Activated CD8-positive, alpha-beta memory T cell treated with anti-CD3 and anti-CD28 coated beads, Interleukin-2, amount 10 ng/mL, durations not matched to agents 7 days and 5 days (primary cell): ENCODE data around the gene FAM174A. TPM values are rescaled to one million over a fixed set of nuclear protein-coding genes. Genes with fewer than 3 reads are reported as not detected.

Experiments
- ATAC-seq: fragments of 150-1000 bp; cut with Tn5 transposase; one replicate; pipeline ENCODE4 v1.10.0; 2021; ENCODE audit warnings: moderate library complexity
- CTCF ChIA-PET: fragments of 350-600 bp; sonication (Branson Sonifier 250); formaldehyde crosslinking; loops from one replicate; lab custom pipeline; 2021; ENCODE audit warnings: antibody characterized with exemption; lab: Charles Lee
- DNase-seq: peaks from one replicate; pipeline ENCODE4 v3.0.0-alpha.2; 2020
- H3K27ac Mint-ChIP-seq: one replicate; pipeline ENCODE4 v1.8.0; 2021; ENCODE audit warnings: mild to moderate bottlenecking, mixed read lengths
- H3K27me3 Mint-ChIP-seq: one replicate; pipeline ENCODE4 v1.8.0; 2021; ENCODE audit warnings: mixed read lengths
- H3K36me3 Mint-ChIP-seq: one replicate; pipeline ENCODE4 v1.8.0; 2021; ENCODE audit warnings: mild to moderate bottlenecking, mixed read lengths
- H3K4me1 Mint-ChIP-seq: one replicate; pipeline ENCODE4 v1.8.0; 2021; ENCODE audit warnings: mixed read lengths
- H3K4me3 Mint-ChIP-seq: one replicate; pipeline ENCODE4 v1.8.0; 2021; ENCODE audit warnings: mild to moderate bottlenecking, moderate library complexity, mixed read lengths
- H3K9me3 Mint-ChIP-seq: one replicate; pipeline ENCODE4 v1.8.0; 2022; ENCODE audit warnings: low read depth, mixed read lengths
- total RNA-seq, 2 experiments: library from RNA; stranded (reverse); gene quantifications; one replicate each; pipeline ENCODE4 v1.2.3, GENCODE V29; 2021

FAM174A gene
- total RNA-seq, 2 experiments from 2014 or later = 4.7 to 5.8 TPM

DNA sequence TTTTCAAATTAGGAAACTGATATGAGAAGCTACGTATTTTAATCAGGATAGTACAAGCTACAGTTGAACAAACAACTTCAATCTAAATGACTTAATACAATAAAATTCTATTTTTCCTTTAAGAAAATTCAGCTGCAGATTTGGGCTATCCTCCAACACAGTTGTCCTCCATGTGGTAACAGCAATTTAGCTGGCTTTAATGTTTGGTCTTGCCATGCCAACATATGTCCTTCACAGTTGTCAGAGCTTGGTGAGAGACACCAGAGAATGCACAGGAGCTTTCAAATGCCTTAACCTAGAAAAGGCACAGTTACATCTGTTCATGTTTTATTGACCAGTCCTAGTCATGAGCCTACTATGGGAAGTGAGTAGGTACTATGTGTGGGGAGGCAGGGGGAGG, 10.8 kb downstream of the FAM174A start:
- H3K36me3 Mint-ChIP-seq = no peaks in the 10 kb centered on the region
- H3K9me3 Mint-ChIP-seq = no peaks in the 10 kb centered on the region
- H3K27me3 Mint-ChIP-seq = no peaks in the 10 kb centered on the region
- H3K4me3 Mint-ChIP-seq = no peak overlapping the region
- H3K4me1 Mint-ChIP-seq = peaks cover 5% of the 10 kb centered on the region
- H3K27ac Mint-ChIP-seq = no peak overlapping the region
- ATAC-seq (no peak), DNase-seq (no peak)
- CTCF ChIA-PET = no interaction called here

GRCh38 chr5:100550531-100551051, 15.4 kb downstream of the FAM174A start:
- no peaks in the 10 kb centered on the region for H3K9me3 Mint-ChIP-seq
- H3K4me1 Mint-ChIP-seq = peaks cover 5% of the 10 kb centered on the region
- DNase-seq (no peak), ATAC-seq (no peak)
- H3K36me3 Mint-ChIP-seq = no peaks in the 10 kb centered on the region
- no peak overlapping the region for H3K27ac Mint-ChIP-seq
- H3K4me3 Mint-ChIP-seq = no peak overlapping the region
- no peaks in the 10 kb centered on the region for H3K27me3 Mint-ChIP-seq
- CTCF ChIA-PET = no interaction called here

GRCh38 chr5:100551183-100551582, 16.0 kb downstream of the FAM174A start:
- no peak overlapping the region for H3K4me3 Mint-ChIP-seq
- ATAC-seq = no peak
- CTCF ChIA-PET = no interaction called here
- H3K27me3 Mint-ChIP-seq = no peaks in the 10 kb centered on the region
- H3K36me3 Mint-ChIP-seq = no peaks in the 10 kb centered on the region
- no peaks in the 10 kb centered on the region for H3K9me3 Mint-ChIP-seq
- H3K4me1 Mint-ChIP-seq = peaks cover 5% of the 10 kb centered on the region
- DNase-seq = no peak
- H3K27ac Mint-ChIP-seq = no peak overlapping the region

DNA sequence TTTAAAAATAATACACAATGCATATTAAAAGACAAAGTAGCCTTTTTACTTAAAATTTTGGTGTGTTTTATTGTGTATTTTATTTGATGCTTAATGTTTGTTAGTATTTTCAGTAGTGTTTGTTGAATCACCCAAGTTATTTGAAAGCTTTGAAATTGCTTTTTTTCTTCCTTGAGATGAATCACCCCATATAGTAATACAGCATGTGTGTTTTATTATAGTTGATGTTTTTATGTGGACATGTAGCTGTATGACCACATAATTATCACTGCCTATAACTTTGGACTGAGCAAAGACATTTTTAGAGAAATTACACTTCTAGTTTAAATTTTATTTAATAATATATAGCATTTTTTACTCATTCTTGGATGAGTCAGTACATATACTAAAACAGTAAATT, 18.0 kb downstream of the FAM174A start:
- CTCF ChIA-PET = no interaction called here
- H3K36me3 Mint-ChIP-seq = peaks cover 1% of the 10 kb centered on the region

DNA sequence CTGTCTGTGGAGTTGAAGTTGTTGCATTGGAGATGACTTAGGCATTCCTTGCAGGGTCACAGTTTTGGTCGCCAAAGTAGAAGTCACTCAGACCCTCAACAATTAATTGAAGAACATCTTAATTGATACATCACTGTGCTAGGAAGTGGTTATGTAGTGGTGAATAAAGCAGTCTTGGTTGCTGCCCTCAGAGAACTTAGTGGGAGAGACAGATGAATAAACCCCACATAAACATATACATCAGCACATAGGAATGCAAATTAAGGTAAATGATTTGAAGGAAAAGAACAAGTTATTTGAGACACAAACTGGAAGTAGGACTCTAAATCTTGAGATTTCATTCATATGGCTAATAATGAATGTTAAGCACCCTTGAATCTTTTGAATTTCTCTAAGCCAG, 25.7 kb downstream of the FAM174A start:
- no peaks in the 10 kb centered on the region for H3K27me3 Mint-ChIP-seq
- peaks cover 10% of the 10 kb centered on the region for H3K36me3 Mint-ChIP-seq
- H3K4me3 Mint-ChIP-seq = no peak overlapping the region
- H3K9me3 Mint-ChIP-seq = no peaks in the 10 kb centered on the region
- CTCF ChIA-PET = no interaction called here
- DNase-seq = no peak
- H3K27ac Mint-ChIP-seq = no peak overlapping the region
- H3K4me1 Mint-ChIP-seq = peaks cover 3% of the 10 kb centered on the region
- no peak for ATAC-seq

More for the DNA sequence above, 18.0 kb downstream of the FAM174A start:
- H3K4me3 Mint-ChIP-seq = no peak overlapping the region
- H3K9me3 Mint-ChIP-seq = no peaks in the 10 kb centered on the region
- no peak overlapping the region for H3K27ac Mint-ChIP-seq
- H3K4me1 Mint-ChIP-seq = peaks cover 5% of the 10 kb centered on the region
- ATAC-seq (no peak), DNase-seq (no peak)
- H3K27me3 Mint-ChIP-seq = no peaks in the 10 kb centered on the region

DNA sequence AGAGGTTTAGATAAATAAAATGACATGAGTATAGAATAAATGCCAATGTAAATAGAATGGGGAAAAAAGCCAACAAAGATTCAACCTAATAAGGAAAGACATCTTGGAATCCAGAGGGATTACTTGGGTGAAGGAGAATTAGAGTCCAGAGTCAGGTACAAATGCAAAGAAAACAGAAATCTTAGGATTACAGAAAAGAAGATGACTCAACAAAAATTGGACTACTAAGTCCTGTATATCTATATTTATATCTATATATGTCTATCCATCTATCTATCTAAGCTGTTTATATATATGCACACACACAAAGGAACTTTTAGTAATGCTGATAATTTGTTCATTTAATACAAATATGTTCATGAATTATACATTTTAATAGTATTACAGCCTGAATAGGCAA, 27.6 kb downstream of the FAM174A start:
- H3K27ac Mint-ChIP-seq = no peak overlapping the region
- CTCF ChIA-PET = no interaction called here

DNA sequence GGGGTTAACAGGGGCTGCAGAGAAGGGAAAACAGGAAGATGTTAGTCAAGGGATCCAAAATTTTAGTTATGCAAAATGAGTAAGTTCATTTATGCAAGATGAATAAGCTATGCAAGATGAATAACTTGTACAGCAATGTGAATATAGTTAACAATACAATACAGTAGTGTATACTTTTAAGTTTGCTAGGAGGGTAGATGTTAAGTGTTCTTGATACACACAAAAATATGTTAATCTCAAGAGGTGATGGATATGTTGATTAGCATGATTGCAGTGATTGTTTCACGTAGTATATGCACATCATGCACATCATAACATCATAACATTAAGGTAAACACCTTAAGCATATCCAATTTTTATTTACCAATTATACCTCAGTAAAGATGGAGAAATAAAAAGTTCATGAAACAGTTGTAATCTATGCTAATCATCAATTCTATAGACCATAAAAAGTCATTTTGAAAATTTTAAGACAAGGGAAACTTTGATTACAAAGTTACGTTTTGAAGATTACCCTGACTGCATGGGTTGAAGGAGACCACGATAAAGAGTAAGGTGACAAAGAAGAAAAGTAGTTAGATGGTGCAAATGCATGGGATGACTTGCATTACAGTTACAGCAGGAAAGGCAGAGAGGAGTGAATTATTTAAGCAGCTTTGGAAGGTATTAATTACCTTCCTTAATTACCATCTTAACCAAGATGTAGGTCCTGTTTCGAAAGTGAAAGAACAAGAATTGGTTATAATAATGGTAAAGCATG, 31.4 kb downstream of the FAM174A start:
- H3K27ac Mint-ChIP-seq = peak overlapping the region; percentile 71
- H3K4me1 Mint-ChIP-seq = peaks cover 8% of the 10 kb centered on the region
- H3K4me3 Mint-ChIP-seq = peak overlapping the region; percentile 77
- CTCF ChIA-PET = no interaction called here
- ATAC-seq = peak; percentile 51
- DNase-seq = no peak
- H3K9me3 Mint-ChIP-seq = no peaks in the 10 kb centered on the region
- no peaks in the 10 kb centered on the region for H3K27me3 Mint-ChIP-seq
- peaks cover 13% of the 10 kb centered on the region for H3K36me3 Mint-ChIP-seq

More for the DNA sequence above, 27.6 kb downstream of the FAM174A start:
- DNase-seq = no peak
- H3K4me1 Mint-ChIP-seq = peaks cover 12% of the 10 kb centered on the region
- H3K9me3 Mint-ChIP-seq = no peaks in the 10 kb centered on the region
- no peak overlapping the region for H3K4me3 Mint-ChIP-seq
- no peaks in the 10 kb centered on the region for H3K27me3 Mint-ChIP-seq
- ATAC-seq = no peak
- H3K36me3 Mint-ChIP-seq = peaks cover 11% of the 10 kb centered on the region

DNA sequence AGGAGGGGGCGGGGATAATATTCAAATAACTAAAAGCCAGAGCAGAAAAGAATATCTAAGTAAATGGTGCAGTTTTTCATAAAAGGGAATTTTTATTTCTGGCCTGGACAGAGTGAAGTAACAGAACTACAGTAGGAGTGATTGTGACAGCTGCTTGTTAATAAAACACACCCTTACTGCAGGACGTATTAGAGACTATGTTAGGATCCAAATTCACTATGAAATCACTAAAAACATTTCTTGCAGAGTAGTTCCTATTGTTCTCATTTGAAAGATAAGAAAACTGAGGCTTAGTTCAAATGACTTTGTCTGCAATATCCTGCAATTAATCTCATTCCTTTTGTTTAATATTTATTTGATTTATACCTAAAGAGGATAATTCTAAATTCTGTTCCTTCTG, 39.5 kb downstream of the FAM174A start:
- no peaks in the 10 kb centered on the region for H3K4me1 Mint-ChIP-seq
- no peak for ATAC-seq
- no peak overlapping the region for H3K27ac Mint-ChIP-seq

DNA sequence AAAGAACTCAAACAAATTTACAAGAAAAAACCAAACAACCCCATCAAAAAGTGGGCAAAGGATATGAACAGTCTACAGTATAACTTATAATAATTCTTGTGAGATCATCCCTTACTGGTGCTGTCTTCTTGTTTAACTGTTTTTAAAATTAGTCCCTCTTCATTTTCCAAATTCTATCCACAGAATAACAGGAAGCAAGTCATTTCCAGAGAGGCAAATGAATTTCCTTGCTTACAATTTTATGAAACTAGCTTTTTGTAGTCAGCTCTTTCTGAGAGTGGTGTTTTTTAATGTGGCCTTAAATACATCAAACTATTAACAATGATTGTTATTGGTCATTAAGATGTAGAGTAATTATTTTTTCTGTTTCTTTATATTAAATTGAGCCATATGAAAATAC, 40.6 kb downstream of the FAM174A start:
- Mint-ChIP-seq H3K9me3 (no peaks in the 10 kb centered on the region), H3K36me3 (peaks cover 1% of the 10 kb centered on the region), H3K27me3 (no peaks in the 10 kb centered on the region), H3K27ac (no peak overlapping the region), H3K4me1 (no peaks in the 10 kb centered on the region), H3K4me3 (no peak overlapping the region)
- DNase-seq (no peak), ATAC-seq (no peak)
- CTCF ChIA-PET = no interaction called here

More for the DNA sequence above, 39.5 kb downstream of the FAM174A start:
- H3K9me3 Mint-ChIP-seq = no peaks in the 10 kb centered on the region
- H3K4me3 Mint-ChIP-seq = no peak overlapping the region
- peaks cover 1% of the 10 kb centered on the region for H3K36me3 Mint-ChIP-seq
- CTCF ChIA-PET = no interaction called here
- DNase-seq = no peak
- no peaks in the 10 kb centered on the region for H3K27me3 Mint-ChIP-seq

GRCh38 chr5:100576217-100576751, 41.1 kb downstream of the FAM174A start:
- no peak for DNase-seq
- no peaks in the 10 kb centered on the region for H3K4me1 Mint-ChIP-seq
- CTCF ChIA-PET = no interaction called here
- H3K9me3 Mint-ChIP-seq = no peaks in the 10 kb centered on the region
- no peak for ATAC-seq
- peaks cover 1% of the 10 kb centered on the region for H3K36me3 Mint-ChIP-seq
- no peak overlapping the region for H3K27ac Mint-ChIP-seq
- no peaks in the 10 kb centered on the region for H3K27me3 Mint-ChIP-seq
- no peak overlapping the region for H3K4me3 Mint-ChIP-seq

DNA sequence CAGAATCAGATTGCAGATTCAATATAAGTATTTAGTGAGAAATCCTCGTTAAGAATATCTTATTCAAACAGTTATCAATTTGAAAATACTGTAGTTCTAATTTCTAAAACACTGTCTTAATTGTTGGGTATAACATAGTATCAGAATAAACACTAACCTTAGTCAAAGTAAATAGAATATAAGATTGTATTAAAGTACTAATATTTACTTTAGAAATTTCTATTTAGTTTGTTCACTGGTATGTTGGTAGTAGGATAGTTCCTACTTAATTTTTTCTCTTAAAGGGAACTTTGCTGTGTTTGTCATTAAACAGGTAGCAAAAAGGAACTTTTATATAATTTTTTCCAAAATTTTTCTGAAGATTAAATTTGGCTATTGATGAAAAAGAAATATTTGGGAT, 42.3 kb downstream of the FAM174A start:
- CTCF ChIA-PET = no interaction called here
- peaks cover 1% of the 10 kb centered on the region for H3K36me3 Mint-ChIP-seq
- no peaks in the 10 kb centered on the region for H3K4me1 Mint-ChIP-seq
- no peak overlapping the region for H3K4me3 Mint-ChIP-seq
- H3K27me3 Mint-ChIP-seq = no peaks in the 10 kb centered on the region
- H3K9me3 Mint-ChIP-seq = no peaks in the 10 kb centered on the region
- no peak overlapping the region for H3K27ac Mint-ChIP-seq
- DNase-seq (no peak), ATAC-seq (no peak)

DNA sequence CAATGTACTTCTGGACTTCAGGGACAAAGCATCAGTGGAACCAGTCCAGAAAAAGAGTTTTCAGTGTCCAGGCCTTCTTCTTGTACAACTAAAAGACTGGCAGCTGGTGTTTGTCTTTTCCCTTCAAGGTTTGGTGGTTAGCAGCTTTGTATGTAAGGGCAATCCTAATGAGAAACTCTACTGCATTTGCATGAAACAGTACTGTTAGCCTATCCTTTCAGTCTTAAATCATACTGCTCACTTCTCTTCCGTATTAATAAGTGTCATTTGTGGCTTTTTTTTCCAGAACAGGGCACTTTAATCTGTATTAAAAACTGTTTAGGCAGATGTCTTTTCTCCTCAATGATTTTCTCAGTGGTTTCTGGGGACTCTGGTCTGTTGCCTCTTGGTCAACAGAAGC, 48.9 kb downstream of the FAM174A start:
- Mint-ChIP-seq H3K27ac (no peak overlapping the region), H3K4me1 (no peaks in the 10 kb centered on the region), H3K9me3 (no peaks in the 10 kb centered on the region), H3K27me3 (no peaks in the 10 kb centered on the region), H3K4me3 (no peak overlapping the region), H3K36me3 (peaks cover 3% of the 10 kb centered on the region)
- CTCF ChIA-PET = no interaction called here
- DNase-seq = no peak
- ATAC-seq = no peak

DNA sequence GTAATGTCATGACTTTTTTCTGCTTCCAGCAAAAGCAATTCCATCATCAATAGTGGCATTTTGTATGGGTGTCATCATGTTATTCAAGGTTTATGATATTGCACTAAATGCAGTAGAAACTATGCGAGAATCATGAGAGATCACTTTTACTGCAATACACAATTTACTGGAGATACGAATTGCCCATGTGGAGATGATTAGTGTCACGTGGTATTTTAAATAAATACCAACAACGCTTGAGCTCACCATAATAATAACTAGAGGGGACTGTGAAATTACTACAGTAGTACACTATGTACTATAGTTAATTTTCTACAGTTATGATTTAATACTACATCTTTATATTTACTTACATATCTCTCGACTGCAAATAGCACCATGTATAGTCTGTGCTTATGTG, 49.7 kb downstream of the FAM174A start:
- no peak overlapping the region for H3K27ac Mint-ChIP-seq
- peaks cover 3% of the 10 kb centered on the region for H3K36me3 Mint-ChIP-seq
- DNase-seq (no peak), ATAC-seq (no peak)
- H3K9me3 Mint-ChIP-seq = no peaks in the 10 kb centered on the region
- H3K27me3 Mint-ChIP-seq = no peaks in the 10 kb centered on the region
- CTCF ChIA-PET = no interaction called here
- no peaks in the 10 kb centered on the region for H3K4me1 Mint-ChIP-seq
- no peak overlapping the region for H3K4me3 Mint-ChIP-seq

GRCh38 chr5:100590867-100591266, 55.7 kb downstream of the FAM174A start:
- DNase-seq = no peak
- Mint-ChIP-seq H3K4me3 (no peak overlapping the region), H3K9me3 (no peaks in the 10 kb centered on the region), H3K27ac (no peak overlapping the region), H3K27me3 (no peaks in the 10 kb centered on the region), H3K4me1 (no peaks in the 10 kb centered on the region), H3K36me3 (peaks cover 3% of the 10 kb centered on the region)
- CTCF ChIA-PET = interaction anchor here (1.4 to 1.5 kb wide), 2 partner anchors 11 to 33 kb away, joined by 3 to 4 read pairs; no protein-coding TSS in a partner anchor
- ATAC-seq = no peak
